HFFc6 (cell line): ENCODE data around the gene MPL. TPM values are rescaled to one million over a fixed set of nuclear protein-coding genes. Genes with fewer than 3 reads are reported as not detected.

ENCODE experiments used
- DNase-seq: peaks from one replicate; pipeline ENCODE4 v3.0.0-alpha.2; 2018
- H3K27ac Mint-ChIP-seq: 2 replicates; pipeline ENCODE4 v1.8.0; 2020; ENCODE audit warnings: mild to moderate bottlenecking, mixed read lengths
- H3K27me3 Mint-ChIP-seq: 2 replicates; pipeline ENCODE4 v1.8.0; 2021; ENCODE audit warnings: mild to moderate bottlenecking, moderate library complexity, mixed read lengths; ENCODE audit not compliant: insufficient read depth
- H3K36me3 Mint-ChIP-seq: 2 replicates; pipeline ENCODE4 v1.8.0; 2021; ENCODE audit warnings: low read depth, mixed read lengths
- H3K4me1 Mint-ChIP-seq: 2 replicates; pipeline ENCODE4 v1.8.0; 2020; ENCODE audit warnings: low read depth, mixed read lengths
- H3K4me3 Mint-ChIP-seq: 2 replicates; pipeline ENCODE4 v1.8.0; 2020; ENCODE audit warnings: mild to moderate bottlenecking, moderate library complexity, mixed read lengths
- H3K9me3 Mint-ChIP-seq: 2 replicates; pipeline ENCODE4 v1.8.0; 2020; ENCODE audit warnings: mild to moderate bottlenecking, mixed read lengths
- CTCF ChIP-seq: fragments of 200-600 bp; sonication (generic); IDR thresholded peaks from 2 replicates; pipeline ENCODE4 v1.5.0; 2021; ENCODE audit warnings: antibody characterized with exemption, mild to moderate bottlenecking
- total RNA-seq, 6 experiments: library from RNA; stranded (reverse); fragmentation: NEBNext Ultra II Directional; extraction: Animal tissue kit (Norgen Biotek cat#: 25700); gene quantifications; 2 replicates in 1 of 6; 3 replicates in 5 of 6; pipeline ENCODE4 v1.2.3, GENCODE V29; 2021

The MPL gene
- total RNA-seq, 6 experiments from 2014 or later: not detected

DNA sequence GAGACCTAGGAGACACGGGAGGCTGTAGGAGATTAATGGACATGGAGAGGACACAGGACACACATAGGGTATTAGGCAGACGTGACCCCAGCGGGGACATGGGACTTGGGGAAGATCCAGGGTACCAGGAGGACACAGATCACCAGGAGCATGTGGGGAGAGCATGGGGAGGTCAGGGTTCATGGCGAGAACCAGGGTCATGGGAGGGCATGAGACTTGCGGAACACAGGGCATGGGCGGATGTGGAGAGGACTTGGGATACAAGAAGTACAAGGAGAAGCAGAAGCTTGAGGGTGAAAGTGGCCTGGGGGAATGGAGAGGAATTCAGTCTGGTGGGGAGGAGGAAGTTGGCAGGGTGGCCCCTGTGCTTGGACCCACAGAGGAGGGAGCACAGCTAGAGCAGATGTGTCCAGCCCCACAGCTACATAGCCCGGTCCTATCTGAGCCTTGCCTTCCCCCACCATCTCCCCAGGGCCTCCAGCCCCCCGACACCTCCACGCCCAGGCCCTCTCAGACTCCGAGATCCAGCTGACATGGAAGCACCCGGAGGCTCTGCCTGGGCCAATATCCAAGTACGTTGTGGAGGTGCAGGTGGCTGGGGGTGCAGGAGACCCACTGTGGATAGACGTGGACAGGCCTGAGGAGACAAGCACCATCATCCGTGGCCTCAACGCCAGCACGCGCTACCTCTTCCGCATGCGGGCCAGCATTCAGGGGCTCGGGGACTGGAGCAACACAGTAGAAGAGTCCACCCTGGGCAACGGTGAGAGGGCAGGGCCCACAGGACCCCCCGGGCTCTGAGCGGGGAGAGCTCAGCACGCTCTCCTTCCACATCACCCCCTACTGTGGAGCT is 24.7 kb upstream of the MPL start:
- peaks cover 6% of the 10 kb centered on the region for H3K27me3 Mint-ChIP-seq
- DNase-seq: no peak
- no peaks in the 10 kb centered on the region for H3K36me3 Mint-ChIP-seq
- H3K4me1 Mint-ChIP-seq: peaks cover 25% of the 10 kb centered on the region
- no peaks in the 10 kb centered on the region for H3K9me3 Mint-ChIP-seq
- H3K27ac Mint-ChIP-seq: no peak overlapping the region
- H3K4me3 Mint-ChIP-seq: no peak overlapping the region
- no peak for TF ChIP-seq CTCF

DNA sequence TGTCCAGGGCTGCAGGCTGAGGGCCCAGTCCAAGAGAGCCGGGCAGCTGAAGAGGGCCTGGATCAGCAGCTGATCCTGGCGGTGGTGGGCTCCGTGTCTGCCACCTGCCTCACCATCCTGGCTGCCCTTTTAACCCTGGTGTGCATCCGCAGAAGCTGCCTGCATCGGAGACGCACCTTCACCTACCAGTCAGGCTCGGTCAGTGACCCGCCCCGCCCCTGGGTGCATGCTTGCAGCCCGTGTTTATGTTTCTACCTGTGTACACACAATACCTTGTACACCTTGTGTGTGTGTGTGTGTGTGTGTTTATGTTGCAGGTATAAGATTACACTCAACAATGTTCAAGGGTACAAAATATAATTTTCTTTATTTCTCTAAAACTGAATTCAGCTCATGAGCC is 23.8 kb upstream of the MPL start:
- H3K27me3 Mint-ChIP-seq: peaks cover 5% of the 10 kb centered on the region
- H3K4me1 Mint-ChIP-seq: peaks cover 32% of the 10 kb centered on the region
- no peak overlapping the region for H3K4me3 Mint-ChIP-seq
- H3K27ac Mint-ChIP-seq: no peak overlapping the region
- TF ChIP-seq CTCF: no peak
- DNase-seq: no peak
- no peaks in the 10 kb centered on the region for H3K9me3 Mint-ChIP-seq
- no peaks in the 10 kb centered on the region for H3K36me3 Mint-ChIP-seq

DNA sequence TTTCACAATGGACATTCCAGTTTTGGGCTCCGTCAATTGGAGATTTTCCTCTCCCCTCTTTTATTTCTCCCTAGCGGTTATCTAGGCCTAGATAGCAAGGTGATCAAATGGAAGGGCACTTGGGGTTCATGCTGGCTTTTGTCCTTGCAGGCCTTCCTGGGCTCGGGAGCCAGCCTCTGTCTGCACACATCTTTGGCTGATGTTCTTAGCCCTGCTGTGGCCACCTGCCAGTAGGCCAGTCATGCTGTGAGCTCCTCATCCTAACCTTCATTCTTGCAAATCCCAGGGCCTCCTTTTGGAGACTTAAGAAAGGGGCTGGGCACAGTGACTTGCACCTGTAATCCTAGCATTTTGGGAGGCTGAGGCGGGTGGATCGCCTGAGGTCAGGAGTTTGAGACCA is 23.4 kb upstream of the MPL start:
- Mint-ChIP-seq H3K4me1 (peaks cover 36% of the 10 kb centered on the region), H3K27me3 (peaks cover 5% of the 10 kb centered on the region), H3K36me3 (no peaks in the 10 kb centered on the region), H3K27ac (no peak overlapping the region), H3K9me3 (no peaks in the 10 kb centered on the region), H3K4me3 (no peak overlapping the region)
- TF ChIP-seq CTCF: no peak
- DNase-seq: no peak

GRCh38 chr1:43315481-43315880 is 22.1 kb upstream of the MPL start:
- Mint-ChIP-seq H3K27me3 (peaks cover 5% of the 10 kb centered on the region), H3K9me3 (no peaks in the 10 kb centered on the region), H3K4me1 (peaks cover 25% of the 10 kb centered on the region), H3K4me3 (no peak overlapping the region), H3K27ac (no peak overlapping the region), H3K36me3 (no peaks in the 10 kb centered on the region)
- no peak for TF ChIP-seq CTCF
- no peak for DNase-seq

DNA sequence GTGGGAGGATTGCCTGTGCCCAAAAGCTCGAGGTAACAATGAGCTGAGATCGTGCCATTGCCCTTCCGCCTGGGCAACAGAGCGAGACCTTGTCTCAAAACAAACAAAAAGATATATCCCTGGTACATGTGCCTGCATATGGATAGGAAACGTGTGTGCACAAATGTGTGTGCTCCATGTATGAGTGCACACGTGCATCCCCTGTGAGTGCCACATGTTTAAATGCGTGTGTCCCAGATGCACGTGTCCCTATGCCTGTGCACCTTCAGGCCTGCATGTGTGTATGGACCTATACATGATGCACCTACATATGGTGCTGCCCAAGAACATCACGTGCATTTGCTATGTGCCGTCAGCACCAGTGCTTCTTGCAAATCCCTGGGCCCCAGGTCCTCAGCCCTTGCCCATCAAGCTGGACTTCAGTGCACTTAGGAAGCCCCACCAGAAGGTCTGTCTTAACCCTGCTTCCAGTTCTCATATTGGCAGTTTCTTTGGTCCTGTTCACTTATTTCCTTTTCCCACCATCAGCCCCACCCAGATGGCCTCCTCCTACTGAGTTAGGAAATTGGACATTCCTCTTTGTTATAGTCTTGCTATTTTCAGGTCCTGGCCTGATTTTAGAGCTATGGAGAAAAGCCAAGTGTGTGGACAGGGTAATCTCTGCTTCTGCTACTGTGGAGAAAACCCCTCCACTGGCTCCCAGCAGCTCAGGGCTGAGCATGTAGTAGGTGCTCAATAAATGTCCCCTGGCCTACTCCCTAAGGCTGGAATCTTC is 21.5 kb upstream of the MPL start:
- Mint-ChIP-seq H3K27ac (no peak overlapping the region), H3K9me3 (no peaks in the 10 kb centered on the region), H3K27me3 (peaks cover 5% of the 10 kb centered on the region), H3K36me3 (no peaks in the 10 kb centered on the region), H3K4me1 (peaks cover 25% of the 10 kb centered on the region), H3K4me3 (no peak overlapping the region)
- no peak for TF ChIP-seq CTCF
- no peak for DNase-seq
